PC-3 (cell line): Measurements from ENCODE around the gene CCNY. TPM values are rescaled to one million over a fixed set of nuclear protein-coding genes. Genes with fewer than 3 reads are reported as not detected.
A peak's percentile ranks its signal among the peaks of the same experiment; 100 is the strongest.

Experiments
- ATAC-seq: fragments of 200-7000 bp; cut with Tn5 transposase; 2 replicates; pipeline ENCODE4 v1.9.1; 2020; ENCODE audit warnings: mild to moderate bottlenecking, moderate library complexity
- BruUV-seq: library from RNA; stranded (reverse); fragments of 400-500 nt; replicated peaks from 2 replicates; lab custom pipeline; 2021; lab: Mats Ljungman, UMichigan
- CTCF ChIA-PET: fragments of 300-600 bp; sonication (Branson Sonifier 250); formaldehyde crosslinking; loops from one replicate; lab custom pipeline; 2022; ENCODE audit warnings: antibody characterized with exemption; lab: Charles Lee
- POLR2A ChIA-PET: fragments of 300-600 bp; sonication (Branson Sonifier 250); formaldehyde crosslinking; loops from one replicate; lab custom pipeline; 2022; ENCODE audit warnings: antibody characterized with exemption; ENCODE audit not compliant: unreplicated experiment; lab: Charles Lee
- DNase-seq: peaks from one replicate; pipeline ENCODE4 v3.0.0-alpha.2; 2015
- H2AFZ ChIP-seq: fragments of 300-600 bp; sonication (generic); 2 replicates; pipeline ENCODE4 v1.6.0; 2016; ENCODE audit warnings: antibody characterized with exemption, low read length
- H3F3A ChIP-seq: fragments of 300-600 bp; sonication (generic); one replicate; pipeline ENCODE4 v1.6.0; 2017; ENCODE audit warnings: antibody characterized with exemption, low read length, control low read depth, mild to moderate bottlenecking; ENCODE audit not compliant: unreplicated experiment
- H3K27ac ChIP-seq: fragments of 300-600 bp; sonication (generic); 2 replicates; pipeline ENCODE4 v1.5.1; 2016; ENCODE audit warnings: mild to moderate bottlenecking, low read length
- H3K27me3 ChIP-seq: fragments of 300-600 bp; sonication (generic); 2 replicates; pipeline ENCODE4 v1.6.1; 2016; ENCODE audit warnings: low read length, mixed read lengths
- H3K36me3 ChIP-seq: fragments of 300-600 bp; sonication (generic); 2 replicates; pipeline ENCODE4 v1.6.1; 2016; ENCODE audit warnings: low read depth, mixed run types, low read length, mixed read lengths
- H3K4me1 ChIP-seq: fragments of 300-600 bp; sonication (generic); 2 replicates; pipeline ENCODE4 v1.5.1; 2016; ENCODE audit warnings: low read length; ENCODE audit not compliant: insufficient read depth
- H3K4me2 ChIP-seq: fragments of 300-600 bp; sonication (generic); 2 replicates; pipeline ENCODE4 v1.6.0; 2016; ENCODE audit warnings: low read length
- H3K4me3 ChIP-seq: fragments of 300-600 bp; sonication (generic); 2 replicates; pipeline ENCODE4 v1.5.1; 2016; ENCODE audit warnings: mild to moderate bottlenecking, low read length, mixed read lengths
- H3K79me2 ChIP-seq: fragments of 300-600 bp; sonication (generic); 2 replicates; pipeline ENCODE4 v1.6.1; 2017; ENCODE audit warnings: low read length, mixed read lengths
- H3K9ac ChIP-seq: fragments of 300-600 bp; sonication (generic); 2 replicates; pipeline ENCODE4 v1.6.0; 2016; ENCODE audit warnings: mild to moderate bottlenecking, low read length
- H3K9me2 ChIP-seq: fragments of 300-600 bp; sonication (generic); replicated peaks from 2 replicates; pipeline ENCODE4 v1.6.1; 2016; ENCODE audit warnings: mixed run types, low read length, mixed read lengths
- H3K9me3 ChIP-seq: fragments of 300-600 bp; sonication (generic); 2 replicates; pipeline ENCODE4 v1.6.1; 2016; ENCODE audit warnings: low read length, mixed read lengths
- H4K20me1 ChIP-seq: fragments of 300-600 bp; sonication (generic); 2 replicates; pipeline ENCODE4 v1.6.1; 2016; ENCODE audit warnings: low read length, mixed read lengths
- CTCF ChIP-seq: fragments of 300-600 bp; sonication (generic); conservative IDR thresholded peaks from 2 replicates; pipeline ENCODE4 v1.5.1; 2017; ENCODE audit warnings: antibody characterized with exemption, low read depth, mild to moderate bottlenecking, low read length
- EZH2 ChIP-seq: fragments of 300-600 bp; sonication (generic); IDR thresholded peaks from one replicate; pipeline ENCODE4 v1.6.1; 2017; ENCODE audit warnings: antibody characterized with exemption, mild to moderate bottlenecking, low read length; ENCODE audit not compliant: unreplicated experiment
- EZH2phosphoT487 ChIP-seq: fragments of 300-600 bp; sonication (generic); IDR thresholded peaks from 2 replicates; pipeline ENCODE4 v1.6.1; 2018; ENCODE audit warnings: mild to moderate bottlenecking, antibody characterized with exemption, low read length, borderline replicate concordance
- intact Hi-C: fragments of 100-400 bp; cut with micrococcal nuclease; formaldehyde crosslinking; loops from 2 replicates; pipeline ENCODE4 v1.9.0; 2023
- total RNA-seq: library from RNA; depleted of rRNA; stranded (reverse); fragments of >200 nt; gene quantifications from 2 replicates; pipeline ENCODE4 v1.2.3, GENCODE V29; 2014

Gene CCNY
- total RNA-seq, 1 experiment from 2014 or later: 146 TPM

- no peak for ATAC-seq
- Histone ChIP-seq H4K20me1 (no peaks in the 10 kb centered on the region), H3K27ac (no peak overlapping the region)
These were observed 234.1 kb downstream of the CCNY start for GRCh38 chr10:35570397-35570796.

DNA sequence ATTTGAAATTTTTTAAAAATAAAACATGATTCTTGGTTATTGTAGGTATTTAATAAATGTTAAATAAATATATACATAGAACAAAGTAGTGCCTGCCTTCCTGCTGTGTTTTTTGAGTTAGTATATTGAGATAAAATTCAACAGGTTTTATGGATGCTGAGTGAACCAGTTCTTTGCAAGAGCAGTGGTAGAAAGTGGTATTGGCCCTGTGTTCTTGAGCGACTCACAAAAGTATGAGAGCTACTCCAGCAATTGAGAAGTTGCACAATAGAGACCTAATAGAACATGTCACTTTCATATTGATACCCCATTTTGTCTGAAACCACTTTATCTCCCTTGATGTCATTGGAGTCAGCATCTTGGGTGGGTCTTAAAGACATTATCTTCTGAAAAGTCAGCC is 236.3 kb downstream of the CCNY start:
- peaks cover 21% of the 10 kb centered on the region for H3K4me1 ChIP-seq
- H3K27ac ChIP-seq: no peak overlapping the region
- H3K27me3 ChIP-seq: no peaks in the 10 kb centered on the region
- BruUV-seq: no TSS peak
- H3K4me2 ChIP-seq: no peak overlapping the region
- DNase-seq: peak; percentile 48
- no peaks in the 10 kb centered on the region for H3K9me2 ChIP-seq
- ChIA-PET CTCF (interaction anchor here (1.0 kb wide), 1 partner anchor 10 kb away, joined by 3 read pairs; no protein-coding TSS in a partner anchor), POLR2A (interaction anchor here (0.6 kb wide), 1 partner anchor 1306 kb away, joined by 3 read pairs; no protein-coding TSS in a partner anchor)
- no peaks in the 10 kb centered on the region for H4K20me1 ChIP-seq
- no peaks in the 10 kb centered on the region for H3K9me3 ChIP-seq
- H3F3A ChIP-seq: peaks cover 4% of the 10 kb centered on the region
- intact Hi-C loops: no loop called here
- H3K4me3 ChIP-seq: no peak overlapping the region
- H2AFZ ChIP-seq: no peak overlapping the region
- TF ChIP-seq EZH2phosphoT487 (no peak), EZH2 (no peak), CTCF (no peak)
- H3K9ac ChIP-seq: no peak overlapping the region
- no peaks in the 10 kb centered on the region for H3K79me2 ChIP-seq
- H3K36me3 ChIP-seq: peaks cover 24% of the 10 kb centered on the region
- ATAC-seq: no peak

More at GRCh38 chr10:35570397-35570796, 234.1 kb downstream of the CCNY start:
- no peaks in the 10 kb centered on the region for H3K79me2 ChIP-seq
- H3K4me2 ChIP-seq: no peak overlapping the region
- peaks cover 3% of the 10 kb centered on the region for H3F3A ChIP-seq
- no peaks in the 10 kb centered on the region for H3K27me3 ChIP-seq
- TSS peak; percentile 23 for BruUV-seq
- TF ChIP-seq EZH2 (no peak), EZH2phosphoT487 (no peak)
- no peak overlapping the region for H3K9ac ChIP-seq
- ChIA-PET CTCF (no interaction called here), POLR2A (no interaction called here)
- no peaks in the 10 kb centered on the region for H3K9me2 ChIP-seq
- H3K9me3 ChIP-seq: no peaks in the 10 kb centered on the region
- H2AFZ ChIP-seq: no peak overlapping the region
- H3K4me3 ChIP-seq: no peak overlapping the region
- peaks cover 15% of the 10 kb centered on the region for H3K4me1 ChIP-seq
- DNase-seq: peak; percentile 38
- intact Hi-C loops: no loop called here
- H3K36me3 ChIP-seq: peaks cover 33% of the 10 kb centered on the region

- no peaks in the 10 kb centered on the region for H4K20me1 ChIP-seq
- POLR2A ChIA-PET: no interaction called here
- peaks cover 14% of the 10 kb centered on the region for H3K36me3 ChIP-seq
- no peaks in the 10 kb centered on the region for H3K9me2 ChIP-seq
- BruUV-seq: no TSS peak
- H3K4me3 ChIP-seq: no peak overlapping the region
- DNase-seq: no peak
- H3K27ac ChIP-seq: no peak overlapping the region
- H3F3A ChIP-seq: peaks cover 4% of the 10 kb centered on the region
- intact Hi-C loops: no loop called here
- no peaks in the 10 kb centered on the region for H3K27me3 ChIP-seq
- CTCF ChIA-PET: no interaction called here
- no peak for TF ChIP-seq EZH2phosphoT487
- no peak for TF ChIP-seq CTCF
- no peak for TF ChIP-seq EZH2
- no peaks in the 10 kb centered on the region for H3K79me2 ChIP-seq
- peaks cover 21% of the 10 kb centered on the region for H3K4me1 ChIP-seq
- H3K4me2 ChIP-seq: no peak overlapping the region
- ATAC-seq: no peak
- H3K9me3 ChIP-seq: no peaks in the 10 kb centered on the region
- no peak overlapping the region for H2AFZ ChIP-seq
- no peak overlapping the region for H3K9ac ChIP-seq
These were observed 237.5 kb downstream of the CCNY start for GRCh38 chr10:35573796-35574195.
